Mononuclear cell (primary cell): Measurements from ENCODE around the gene ZBED6. TPM values are rescaled to one million over a fixed set of nuclear protein-coding genes. Genes with fewer than 3 reads are reported as not detected.
A peak's percentile ranks its signal among the peaks of the same experiment; 100 is the strongest.
"Not testable (repeated sequence)": the region's sequence is repeated elsewhere in the genome, so short reads cannot be mapped to it uniquely, and the experiment has no call there.

ENCODE experiments used
- H3K27me3 ChIP-seq: 2 replicates; pipeline ENCODE4 v1.6.0; 2011; ENCODE audit warnings: low read length, control low read depth; ENCODE audit not compliant: insufficient read depth
- H3K4me1 ChIP-seq: 2 replicates; pipeline ENCODE4 v1.5.1; 2011; ENCODE audit warnings: mild to moderate bottlenecking, low read length, control low read depth; ENCODE audit not compliant: insufficient read depth
- H3K4me3 ChIP-seq: 2 replicates; pipeline ENCODE4 v1.5.1; 2011; ENCODE audit warnings: mild to moderate bottlenecking, low read length, moderate library complexity
- H3K9me3 ChIP-seq: 2 replicates; pipeline ENCODE4 v1.5.1; 2011; ENCODE audit warnings: low read depth, mild to moderate bottlenecking, control low read depth, low read length
- total RNA-seq: library from RNA; depleted of rRNA; stranded (reverse); fragments of >200 nt; gene quantifications from one replicate; pipeline ENCODE4 v1.2.3, GENCODE V29; 2012

ZBED6 gene, protein sequence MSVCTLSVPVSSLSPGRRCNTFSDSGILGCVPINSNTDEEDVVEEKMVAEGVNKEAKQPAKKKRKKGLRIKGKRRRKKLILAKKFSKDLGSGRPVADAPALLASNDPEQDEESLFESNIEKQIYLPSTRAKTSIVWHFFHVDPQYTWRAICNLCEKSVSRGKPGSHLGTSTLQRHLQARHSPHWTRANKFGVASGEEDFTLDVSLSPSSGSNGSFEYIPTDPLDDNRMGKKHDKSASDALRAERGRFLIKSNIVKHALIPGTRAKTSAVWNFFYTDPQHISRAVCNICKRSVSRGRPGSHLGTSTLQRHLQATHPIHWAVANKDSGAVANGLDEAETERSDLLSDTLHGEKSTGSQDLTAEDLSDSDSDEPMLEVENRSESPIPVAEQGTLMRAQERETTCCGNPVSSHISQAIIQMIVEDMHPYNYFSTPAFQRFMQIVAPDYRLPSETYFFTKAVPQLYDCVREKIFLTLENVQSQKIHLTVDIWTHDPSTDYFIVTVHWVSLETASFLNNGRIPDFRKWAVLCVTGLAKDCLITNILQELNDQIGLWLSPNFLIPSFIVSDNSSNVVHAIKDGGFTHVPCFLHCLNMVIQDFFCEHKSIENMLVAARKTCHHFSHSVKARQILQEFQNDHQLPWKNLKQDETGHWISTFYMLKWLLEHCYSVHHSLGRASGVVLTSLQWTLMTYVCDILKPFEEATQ (N-terminal part only)
- 34.7 TPM for total RNA-seq

DNA sequence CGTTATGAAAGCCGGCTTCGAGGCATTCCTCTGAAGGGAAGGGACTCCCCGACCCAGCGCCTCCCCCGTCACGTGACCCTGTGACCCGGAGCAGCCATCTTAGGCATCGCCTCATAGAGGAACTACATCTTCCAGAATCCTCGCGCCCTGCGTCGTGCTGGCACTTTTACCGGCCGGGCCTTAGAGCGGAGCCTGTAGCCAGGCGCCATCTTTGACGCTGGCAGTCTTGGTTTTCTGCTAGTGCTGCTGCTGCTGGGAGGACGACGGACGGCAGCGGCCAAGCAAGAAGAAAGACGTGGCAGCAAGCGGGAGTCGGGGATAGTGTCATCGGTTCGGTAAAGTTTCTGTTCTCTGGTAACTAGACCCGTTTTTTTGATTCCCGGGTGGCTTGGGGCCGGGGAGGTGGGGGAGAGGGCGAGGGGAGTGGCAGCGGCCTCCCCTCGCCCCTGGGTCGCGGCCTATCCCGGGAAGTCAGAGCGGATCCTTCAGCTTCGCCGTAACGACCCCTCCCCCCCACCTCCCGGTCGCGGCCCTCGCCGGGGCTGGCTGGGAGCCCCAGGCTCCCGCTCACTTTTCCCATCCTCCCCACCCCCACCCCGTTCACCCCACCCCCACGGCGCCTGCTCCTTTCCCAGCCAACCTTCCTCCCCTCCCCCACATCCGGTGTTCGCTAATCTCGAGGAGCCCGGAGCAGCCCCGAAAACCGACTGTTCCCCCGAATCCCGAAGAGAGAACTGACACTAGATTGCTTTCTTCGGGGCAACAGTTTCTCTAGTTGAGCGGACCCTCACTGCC is at the start of gene ZBED6, which contains the start of gene ZC3H11A:
Gene ZBED6 (plus strand): TSS at position 183 of the 795 bp plus-strand sequence. CDS start 1,900 bp downstream, outside the sequence.
Gene ZC3H11A (plus strand): TSS at position 183 of the 795 bp plus-strand sequence. CDS start 21,448 bp downstream, outside the sequence.
- Histone ChIP-seq H3K27me3 (no peaks in the 10 kb centered on the region), H3K4me3 (peak within 1 kb of the TSS; percentile 83), H3K4me1 (peaks cover 41% of the 10 kb centered on the region), H3K9me3 (no peaks in the 10 kb centered on the region)

DNA sequence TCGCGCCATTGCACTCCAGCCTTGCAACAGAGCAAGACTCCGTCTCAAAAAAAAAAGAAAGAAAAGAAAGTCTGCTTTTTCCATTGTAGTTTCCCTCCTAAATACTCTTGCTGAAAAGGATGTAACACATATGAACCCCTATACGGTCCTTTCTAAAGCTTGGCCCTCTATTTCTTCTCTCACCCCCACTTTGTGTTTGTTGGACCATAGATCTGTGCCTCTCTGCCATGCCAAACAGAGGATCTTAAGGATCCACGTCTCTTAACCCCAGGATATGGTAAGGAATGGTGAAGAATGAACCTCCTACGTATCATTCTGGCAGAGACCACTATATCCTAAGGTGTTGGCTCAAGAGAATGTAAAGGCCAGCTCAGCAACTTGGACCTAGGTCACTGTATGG is 49.1 kb upstream of the ZBED6 start:
- Histone ChIP-seq H3K4me3 (no peak overlapping the region), H3K9me3 (no peaks in the 10 kb centered on the region), H3K27me3 (no peaks in the 10 kb centered on the region), H3K4me1 (peaks cover 16% of the 10 kb centered on the region)

DNA sequence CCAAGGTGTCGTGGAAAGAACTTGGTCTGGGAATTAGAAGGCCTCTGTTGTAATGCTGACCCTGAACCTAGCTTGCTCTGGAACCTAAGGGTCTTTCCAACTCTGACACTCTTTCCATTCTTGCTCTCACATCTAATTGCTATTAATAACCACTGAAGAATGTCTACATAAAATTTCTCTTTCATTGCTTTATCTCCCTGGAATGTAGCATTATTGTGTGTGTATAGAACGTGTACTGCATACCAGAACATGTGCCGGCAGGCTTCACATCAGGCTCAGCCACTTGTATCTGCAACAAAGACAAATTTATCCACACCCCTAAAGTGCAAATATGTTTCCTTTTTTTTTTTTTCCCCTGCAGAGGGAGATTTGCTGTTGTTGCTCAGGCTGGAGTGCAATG is 44.4 kb upstream of the ZBED6 start:
- H3K4me3 ChIP-seq = no peak overlapping the region
- peaks cover 18% of the 10 kb centered on the region for H3K4me1 ChIP-seq
- H3K27me3 ChIP-seq = no peaks in the 10 kb centered on the region
- no peaks in the 10 kb centered on the region for H3K9me3 ChIP-seq

DNA sequence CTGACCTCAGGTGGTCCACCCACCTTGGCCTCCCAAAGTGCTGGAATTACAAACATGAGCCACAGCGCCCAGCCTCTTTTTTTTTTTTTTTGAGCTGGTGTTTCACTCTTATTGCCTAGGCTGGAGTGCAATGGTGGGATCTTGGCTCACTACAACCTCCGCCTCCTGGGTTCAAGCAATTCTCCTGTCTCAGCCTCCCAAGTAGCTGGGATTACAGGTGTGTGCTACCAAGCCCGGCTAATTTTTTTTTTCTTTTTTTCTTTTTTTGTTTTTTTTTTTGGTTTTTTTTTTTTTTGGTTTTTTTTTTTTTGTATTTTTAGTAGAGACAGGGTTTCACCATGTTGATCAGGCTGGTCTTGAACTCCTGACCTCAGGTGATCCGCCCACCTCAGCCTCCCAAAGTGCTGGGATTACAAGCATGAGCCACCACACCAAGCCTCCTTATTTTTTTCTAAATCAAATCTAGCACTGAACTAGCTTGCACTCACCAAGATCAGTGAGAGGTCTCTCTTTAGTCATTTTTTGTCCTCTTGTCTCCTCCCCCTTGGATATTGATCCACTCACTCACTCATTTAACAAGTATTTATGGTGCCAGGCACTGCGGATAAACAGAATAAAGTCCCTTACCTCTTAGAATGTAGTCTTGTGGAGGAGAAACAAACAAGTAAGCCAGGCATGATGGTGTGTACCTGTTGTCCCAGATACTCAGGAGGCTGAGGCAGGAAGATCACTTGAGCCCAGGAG is 43.6 kb upstream of the ZBED6 start:
- peaks cover 18% of the 10 kb centered on the region for H3K4me1 ChIP-seq
- H3K27me3 ChIP-seq, H3K9me3 ChIP-seq, H3K4me3 ChIP-seq: not testable (repeated sequence)

DNA sequence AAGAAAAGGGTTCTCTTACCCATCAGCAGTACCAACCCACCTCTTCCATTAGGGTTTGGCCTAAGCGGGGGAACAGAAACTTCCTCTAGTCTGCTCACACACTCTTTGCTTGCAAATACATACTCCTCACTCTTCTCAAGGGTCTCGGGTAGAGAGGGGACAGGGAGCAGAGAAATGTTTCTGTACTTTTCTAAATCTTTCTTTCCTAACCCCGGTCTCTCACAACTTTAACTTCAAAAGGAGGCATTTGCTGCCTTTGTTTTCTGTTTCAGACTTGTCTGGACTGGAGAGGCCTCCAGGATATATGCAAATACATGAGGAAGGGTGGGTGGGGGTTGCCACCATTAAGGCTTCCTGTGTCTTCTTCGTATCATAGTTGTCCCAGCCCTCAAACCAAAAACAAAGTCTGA is 41.0 kb upstream of the ZBED6 start:
- no peak overlapping the region for H3K4me3 ChIP-seq
- H3K27me3 ChIP-seq = no peaks in the 10 kb centered on the region
- peaks cover 18% of the 10 kb centered on the region for H3K4me1 ChIP-seq
- H3K9me3 ChIP-seq = no peaks in the 10 kb centered on the region

DNA sequence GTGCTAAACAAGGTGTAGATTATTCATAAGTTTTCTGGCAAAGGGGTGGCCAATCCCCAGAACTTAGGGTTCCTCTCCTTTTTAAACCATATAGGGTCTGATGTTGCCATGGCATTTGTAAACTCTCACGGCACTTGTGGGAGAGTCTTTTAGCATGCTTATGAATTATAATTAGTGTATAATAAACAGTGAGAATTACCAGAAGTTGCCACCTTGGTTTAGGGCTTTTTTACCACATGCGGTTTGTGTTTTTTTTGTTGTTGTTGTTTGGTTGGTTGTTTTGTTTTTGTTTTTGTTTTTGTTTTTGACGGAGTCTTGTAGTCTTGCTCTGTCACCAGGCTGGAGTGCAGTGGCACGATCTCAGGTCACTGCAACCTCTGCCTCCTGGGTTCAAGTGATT is 39.4 kb upstream of the ZBED6 start:
- no peaks in the 10 kb centered on the region for H3K27me3 ChIP-seq
- H3K4me1 ChIP-seq = peaks cover 18% of the 10 kb centered on the region
- no peaks in the 10 kb centered on the region for H3K9me3 ChIP-seq
- H3K4me3 ChIP-seq = no peak overlapping the region

DNA sequence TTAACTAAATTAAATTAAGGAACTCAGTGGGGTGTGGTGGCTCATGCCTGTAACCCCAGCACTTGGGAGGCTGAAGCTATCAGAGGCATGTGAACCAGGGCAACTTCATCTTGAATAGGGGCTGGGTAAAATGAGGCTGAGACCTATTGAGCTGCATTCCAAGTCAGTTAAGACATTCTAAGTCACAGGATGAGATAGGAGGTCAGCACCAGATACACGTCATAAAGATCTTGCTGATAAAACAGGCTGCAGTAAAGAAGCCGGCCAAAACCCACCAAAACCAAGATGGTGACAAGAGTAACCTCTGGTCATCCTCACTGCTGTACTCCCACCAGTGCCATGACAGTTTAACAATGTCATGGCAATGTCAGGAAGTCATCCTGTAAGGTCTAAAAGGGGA is 36.7 kb upstream of the ZBED6 start:
- H3K9me3 ChIP-seq, H3K27me3 ChIP-seq, H3K4me3 ChIP-seq: not testable (repeated sequence)
- peaks cover 23% of the 10 kb centered on the region for H3K4me1 ChIP-seq

DNA sequence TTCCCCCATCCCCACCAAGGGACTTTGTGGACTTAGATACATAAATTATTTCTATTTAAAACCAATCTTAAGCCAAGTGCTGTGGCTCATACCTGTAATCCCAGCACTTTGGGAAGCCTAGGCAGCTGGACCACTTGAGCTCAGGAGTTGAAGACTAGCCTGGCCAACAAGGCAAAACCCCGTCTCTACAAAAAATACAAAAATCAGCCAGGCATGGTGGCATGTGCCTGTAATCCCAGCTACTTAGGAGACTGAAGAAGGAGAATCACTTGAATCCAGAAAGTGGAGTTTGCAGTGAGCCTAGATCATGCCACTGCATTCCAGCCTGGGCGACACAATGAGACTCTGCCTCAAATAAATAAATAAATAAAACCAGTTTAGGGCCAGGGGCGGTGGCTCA is 34.9 kb upstream of the ZBED6 start:
- no peaks in the 10 kb centered on the region for H3K27me3 ChIP-seq
- no peak overlapping the region for H3K4me3 ChIP-seq
- no peaks in the 10 kb centered on the region for H3K9me3 ChIP-seq
- H3K4me1 ChIP-seq = peaks cover 17% of the 10 kb centered on the region

DNA sequence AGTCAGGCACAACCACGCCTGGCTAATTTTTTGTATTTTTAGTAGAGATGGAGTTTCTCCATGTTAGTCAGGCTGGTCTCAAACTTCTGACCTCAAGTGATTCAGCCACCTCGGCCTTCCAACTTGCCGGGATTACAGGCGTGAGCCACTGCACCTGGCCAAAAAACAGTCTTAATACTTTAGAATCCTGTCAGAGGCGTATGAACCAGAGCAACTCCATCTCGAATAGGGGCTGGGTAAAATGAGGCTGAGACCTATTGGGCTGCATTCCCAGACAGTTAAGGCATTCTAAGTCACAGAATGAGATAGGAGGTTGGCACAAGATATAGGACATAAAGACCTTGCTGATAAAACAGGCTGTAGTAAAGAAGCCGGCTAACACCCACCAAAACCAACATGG is 33.5 kb upstream of the ZBED6 start:
- H3K4me1 ChIP-seq = peaks cover 20% of the 10 kb centered on the region
- not testable (repeated sequence) for H3K27me3 ChIP-seq, H3K4me3 ChIP-seq, H3K9me3 ChIP-seq

DNA sequence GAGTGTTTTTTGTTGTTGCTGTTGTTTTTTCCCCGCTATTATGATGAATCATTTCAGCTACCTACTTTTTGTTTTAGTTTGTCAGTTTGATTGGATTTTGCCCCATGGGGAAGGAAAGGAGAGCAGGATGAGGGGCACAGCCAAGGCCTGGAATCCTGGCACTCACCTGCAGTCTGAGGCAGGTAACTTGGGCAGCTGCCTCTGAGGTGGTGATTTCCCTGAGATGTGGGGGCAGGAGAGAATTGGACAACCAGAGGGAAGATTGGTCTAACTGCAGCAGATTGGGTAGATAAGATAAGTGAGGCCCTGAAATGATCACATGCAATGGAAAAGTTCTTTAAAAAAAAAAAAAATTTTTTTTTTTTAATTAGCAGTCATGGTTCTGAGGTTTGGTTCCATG is 31.9 kb upstream of the ZBED6 start:
- no peaks in the 10 kb centered on the region for H3K9me3 ChIP-seq
- no peaks in the 10 kb centered on the region for H3K27me3 ChIP-seq
- H3K4me1 ChIP-seq = peaks cover 35% of the 10 kb centered on the region
- no peak overlapping the region for H3K4me3 ChIP-seq

DNA sequence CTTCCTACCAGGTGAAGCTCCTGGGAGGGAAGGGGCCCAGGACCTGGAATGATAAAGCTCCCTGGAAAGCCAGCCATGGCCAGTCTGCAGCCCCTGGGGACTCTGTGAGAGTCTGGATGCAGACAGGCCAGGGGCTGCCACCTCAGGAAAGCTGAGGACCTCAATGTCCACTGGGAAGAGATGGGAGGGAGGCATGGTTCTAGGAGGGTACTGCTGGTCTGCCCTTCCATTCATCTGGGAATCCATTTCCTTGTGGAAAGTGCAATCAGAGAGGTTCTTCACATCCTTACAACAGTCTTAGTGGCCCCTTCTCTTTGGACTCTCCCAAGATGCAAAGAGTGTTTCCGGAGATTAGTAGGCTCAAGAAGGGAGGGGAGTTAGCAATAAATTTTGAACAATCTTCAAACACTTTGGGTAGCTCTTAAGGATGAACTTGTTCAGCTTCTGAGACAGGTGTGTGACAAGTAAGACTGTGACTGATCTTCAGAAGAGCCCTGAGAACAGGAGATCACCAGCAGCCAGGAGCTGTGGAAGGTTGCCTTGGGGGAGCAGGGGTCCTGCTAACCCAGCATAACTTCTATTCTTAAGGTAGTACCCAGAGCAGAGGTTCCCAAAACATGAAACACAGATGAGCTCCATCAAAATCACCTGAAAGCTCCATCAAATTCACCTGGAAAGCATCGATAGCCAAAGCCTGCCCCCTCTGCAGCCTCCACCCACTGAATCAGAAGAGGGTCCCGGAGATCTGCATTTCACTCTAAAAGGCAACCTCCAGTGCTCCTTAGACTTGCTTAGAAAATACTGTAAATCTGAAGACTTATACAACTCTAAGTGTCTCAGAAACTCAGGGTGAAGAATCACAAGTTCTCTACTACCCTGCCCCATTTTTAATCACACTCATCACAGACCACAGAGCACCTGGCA is 31.1 kb upstream of the ZBED6 start:
- Histone ChIP-seq H3K9me3 (no peaks in the 10 kb centered on the region), H3K4me3 (peak overlapping the region; percentile 35), H3K4me1 (peaks cover 43% of the 10 kb centered on the region), H3K27me3 (no peaks in the 10 kb centered on the region)

DNA sequence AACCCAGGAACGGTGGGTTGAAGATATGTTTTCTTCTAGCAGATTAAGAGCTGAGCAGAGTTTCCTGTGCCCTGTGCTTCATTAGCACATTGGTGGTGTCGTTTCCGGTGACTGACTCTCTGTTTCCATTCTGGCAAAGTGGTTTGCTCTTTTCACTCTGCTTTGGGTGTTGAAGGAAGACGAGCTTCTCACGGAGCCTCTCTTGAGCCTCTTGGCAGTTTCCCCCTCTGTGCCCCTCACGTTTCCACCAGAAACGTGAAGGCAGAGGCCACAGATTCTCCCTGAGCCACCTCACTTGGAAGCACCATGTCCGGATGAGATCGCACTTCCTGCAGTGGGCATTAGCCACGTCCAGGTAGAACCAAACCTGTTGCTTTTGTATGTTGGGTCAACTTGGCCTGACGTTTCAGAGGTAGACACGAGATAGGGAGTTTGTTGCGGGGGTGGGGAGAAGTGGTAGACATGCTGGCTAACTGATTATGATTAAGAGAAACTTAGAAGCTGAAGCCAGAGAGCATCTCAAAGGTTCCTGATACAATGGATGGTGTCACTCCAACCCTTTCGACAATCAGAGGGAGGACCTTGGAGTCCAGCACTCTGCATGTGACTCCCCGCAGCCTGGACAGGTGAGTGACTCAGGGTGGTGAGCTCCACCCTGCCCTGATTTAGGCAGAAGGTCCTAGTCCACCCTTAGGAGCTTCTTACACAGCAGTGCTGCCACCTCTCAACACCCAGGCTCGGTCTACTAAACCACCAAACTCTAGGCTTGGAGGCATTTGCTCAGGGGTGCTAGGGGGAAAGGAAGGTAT is 30.2 kb upstream of the ZBED6 start, which contains the start of gene LAX1:
Gene LAX1 (plus strand): TSS at position 155 of the 809 bp plus-strand sequence. CDS start 383 bp downstream, at position 538.
- H3K4me3 ChIP-seq = peak within 1 kb of the TSS; percentile 35
- H3K9me3 ChIP-seq = no peaks in the 10 kb centered on the region
- H3K27me3 ChIP-seq = no peaks in the 10 kb centered on the region
- peaks cover 51% of the 10 kb centered on the region for H3K4me1 ChIP-seq

DNA sequence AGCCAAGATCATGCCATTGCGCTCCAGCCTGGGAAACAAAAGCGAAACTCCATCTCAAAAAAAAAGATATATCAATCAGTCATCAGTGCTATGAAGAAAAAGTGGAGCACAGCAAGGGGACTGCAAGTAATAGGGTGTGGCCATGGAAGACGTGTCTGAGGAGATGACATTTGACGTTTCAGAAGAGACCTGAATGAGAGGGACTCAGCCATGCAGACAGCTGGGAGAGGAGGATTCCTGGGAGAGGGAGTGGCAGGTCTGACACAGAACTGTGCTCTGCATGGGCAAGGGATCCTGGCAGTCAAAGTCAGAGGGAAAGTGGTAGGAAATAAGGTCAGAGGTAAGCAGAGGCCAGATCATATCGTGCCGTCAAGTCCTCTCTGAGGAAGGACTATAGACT is 27.2 kb upstream of the ZBED6 start:
- Histone ChIP-seq H3K9me3 (no peaks in the 10 kb centered on the region), H3K4me1 (peaks cover 51% of the 10 kb centered on the region), H3K4me3 (no peak overlapping the region)

More for the DNA sequence above, 27.2 kb upstream of the ZBED6 start:
- H3K27me3 ChIP-seq = no peaks in the 10 kb centered on the region
